HG03039 (cell line): Measurements from ENCODE around the gene TRAPPC3.
"Not testable (repeated sequence)": the region's sequence is repeated elsewhere in the genome, so short reads cannot be mapped to it uniquely, and the experiment has no call there.

Experiments used
- ATAC-seq: cut with Tn5 transposase; IDR thresholded peaks from one replicate; pipeline ENCODE4 v1.9.1; 2021; ENCODE audit warnings: mild to moderate bottlenecking, moderate library complexity; ENCODE audit not compliant: unreplicated experiment

Gene TRAPPC3

GRCh38 chr1:36149237-36149972, at the start of gene TRAPPC3:
TSS of gene TRAPPC3 (minus strand) at chr1:36149486. CDS start at chr1:36149378, 108 bp downstream.
- peak; percentile 85 for ATAC-seq

GRCh38 chr1:36198641-36199040, 49.4 kb upstream of the TRAPPC3 start:
- ATAC-seq = no peak

- not testable (repeated sequence) for ATAC-seq
Measured at GRCh38 chr1:36196805-36197204, 47.5 kb upstream of the TRAPPC3 start.

GRCh38 chr1:36187800-36188593, 38.7 kb upstream of the TRAPPC3 start:
- ATAC-seq = peak; percentile 54

GRCh38 chr1:36183309-36183856, 34.1 kb upstream of the TRAPPC3 start:
- no peak for ATAC-seq

GRCh38 chr1:36182734-36183133, 33.4 kb upstream of the TRAPPC3 start:
- no peak for ATAC-seq

GRCh38 chr1:36179220-36179600, 29.9 kb upstream of the TRAPPC3 start:
- ATAC-seq = no peak

- no peak for ATAC-seq
Measured at GRCh38 chr1:36178471-36179219, 29.4 kb upstream of the TRAPPC3 start.

- no peak for ATAC-seq
Measured at GRCh38 chr1:36177589-36178431, 28.5 kb upstream of the TRAPPC3 start.

- ATAC-seq = no peak
Measured at GRCh38 chr1:36176106-36176949, 27.0 kb upstream of the TRAPPC3 start.

- ATAC-seq = no peak
Measured at GRCh38 chr1:36175137-36176095, 26.1 kb upstream of the TRAPPC3 start.

- ATAC-seq = no peak
Measured at GRCh38 chr1:36174713-36175112, 25.4 kb upstream of the TRAPPC3 start.

GRCh38 chr1:36172983-36173382, 23.7 kb upstream of the TRAPPC3 start:
- no peak for ATAC-seq

GRCh38 chr1:36172017-36172747, 22.9 kb upstream of the TRAPPC3 start:
- no peak for ATAC-seq

- ATAC-seq = no peak
Measured at GRCh38 chr1:36170643-36171412, 21.5 kb upstream of the TRAPPC3 start.

- ATAC-seq = no peak
Measured at GRCh38 chr1:36168514-36168913, 19.2 kb upstream of the TRAPPC3 start.
